ENCODE data around the gene SLF2. TPM values are rescaled to one million over a fixed set of nuclear protein-coding genes. Genes with fewer than 3 reads are reported as not detected.

SLF2 gene
- total RNA-seq, 1 donor from 2014 or later: 22.2 TPM

DNA sequence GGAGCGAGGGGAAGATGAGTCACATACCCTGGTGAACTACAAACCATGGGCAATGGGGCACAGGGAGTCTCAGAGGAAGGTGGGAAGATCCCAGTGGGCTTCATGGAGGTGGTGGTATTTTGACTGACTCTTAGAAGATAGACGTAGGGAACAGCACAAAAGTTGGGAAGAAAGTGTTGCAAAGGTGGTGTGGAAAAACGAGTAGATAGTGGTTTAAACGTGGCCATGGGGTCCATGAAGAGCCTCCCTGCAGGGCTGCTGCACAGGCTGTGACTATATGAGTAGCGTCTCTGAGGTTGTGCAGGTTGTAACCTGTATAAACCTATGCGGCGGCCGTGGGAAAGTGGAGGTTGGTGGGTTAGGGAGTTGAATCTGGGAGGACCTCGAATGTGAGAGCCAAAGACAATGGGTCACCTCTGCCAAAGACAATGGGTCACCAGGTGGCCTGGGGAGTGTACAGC is 100.6 kb downstream of the SLF2 start:
- Histone ChIP-seq H3K36me3 (ENCODE audit: control insufficient read depth, insufficient read depth, low read length) (no peaks in the 10 kb centered on the region), H3K27me3 (ENCODE audit: control insufficient read depth, insufficient read depth, low read length) (peaks cover 9% of the 10 kb centered on the region), H3K4me3 (ENCODE audit: low read depth, low read length) (no peak overlapping the region)
- DNase-seq (ENCODE audit: low read depth): no peak
- TF ChIP-seq, protein P1, sequence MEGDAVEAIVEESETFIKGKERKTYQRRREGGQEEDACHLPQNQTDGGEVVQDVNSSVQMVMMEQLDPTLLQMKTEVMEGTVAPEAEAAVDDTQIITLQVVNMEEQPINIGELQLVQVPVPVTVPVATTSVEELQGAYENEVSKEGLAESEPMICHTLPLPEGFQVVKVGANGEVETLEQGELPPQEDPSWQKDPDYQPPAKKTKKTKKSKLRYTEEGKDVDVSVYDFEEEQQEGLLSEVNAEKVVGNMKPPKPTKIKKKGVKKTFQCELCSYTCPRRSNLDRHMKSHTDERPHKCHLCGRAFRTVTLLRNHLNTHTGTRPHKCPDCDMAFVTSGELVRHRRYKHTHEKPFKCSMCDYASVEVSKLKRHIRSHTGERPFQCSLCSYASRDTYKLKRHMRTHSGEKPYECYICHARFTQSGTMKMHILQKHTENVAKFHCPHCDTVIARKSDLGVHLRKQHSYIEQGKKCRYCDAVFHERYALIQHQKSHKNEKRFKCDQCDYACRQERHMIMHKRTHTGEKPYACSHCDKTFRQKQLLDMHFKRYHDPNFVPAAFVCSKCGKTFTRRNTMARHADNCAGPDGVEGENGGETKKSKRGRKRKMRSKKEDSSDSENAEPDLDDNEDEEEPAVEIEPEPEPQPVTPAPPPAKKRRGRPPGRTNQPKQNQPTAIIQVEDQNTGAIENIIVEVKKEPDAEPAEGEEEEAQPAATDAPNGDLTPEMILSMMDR (IDR thresholded peaks at IDR 0.05; ENCODE audit: insufficient read depth, low read length, poor library complexity, severe bottlenecking): no peak

DNA sequence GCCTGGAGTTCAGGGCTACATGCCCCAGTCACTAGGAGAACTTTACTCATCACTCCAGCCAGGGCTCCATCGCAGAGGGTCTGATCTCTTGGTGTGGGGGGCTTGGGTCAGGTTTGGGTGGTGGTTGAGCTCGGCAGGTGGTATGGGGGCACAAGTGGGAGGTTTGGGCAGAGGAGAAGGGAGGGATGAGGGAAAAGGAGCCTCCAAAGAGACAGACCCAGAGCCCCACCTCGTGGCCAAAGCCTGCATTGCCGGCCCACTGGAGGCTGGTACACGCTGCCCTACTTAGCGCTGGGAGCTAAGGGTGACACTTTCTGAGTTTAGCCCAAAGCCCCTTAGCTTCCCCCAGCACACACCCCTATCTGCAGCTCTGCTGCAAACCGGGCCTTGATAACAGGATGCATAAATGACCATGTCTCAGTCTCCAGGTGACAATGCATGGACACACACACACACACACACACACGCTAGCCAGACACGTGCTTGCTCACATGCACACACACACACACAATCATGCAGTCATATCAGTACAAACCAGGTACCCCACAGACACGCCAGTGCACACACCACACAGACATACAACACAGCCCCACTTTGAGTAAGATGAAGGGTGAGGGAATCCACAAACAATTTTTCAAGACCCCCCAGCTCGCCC is 101.6 kb downstream of the SLF2 start:
- H3K4me3 ChIP-seq (ENCODE audit: low read depth, low read length): no peak overlapping the region
- peaks cover 17% of the 10 kb centered on the region for H3K27me3 ChIP-seq (ENCODE audit: control insufficient read depth, insufficient read depth, low read length)
- no peaks in the 10 kb centered on the region for H3K36me3 ChIP-seq (ENCODE audit: control insufficient read depth, insufficient read depth, low read length)
- DNase-seq (ENCODE audit: low read depth): no peak
- TF ChIP-seq, protein P1 (IDR thresholded peaks at IDR 0.05; ENCODE audit: insufficient read depth, low read length, poor library complexity, severe bottlenecking): peak; percentile 95

Other genes starting within 250 kb of the SLF2 start
- 5.1 and 7.9 TPM in 2 replicates for gene PAX2, start 167.4 kb upstream of the SLF2 start, total RNA-seq
- 4.7 and 7.2 TPM in 2 replicates for gene SEMA4G, start 56.5 kb downstream of the SLF2 start, total RNA-seq
- gene MRPL43, start 74.5 kb downstream of the SLF2 start, total RNA-seq: 84.1 and 92.3 TPM in 2 replicates
- gene TWNK, start 74.6 kb downstream of the SLF2 start, total RNA-seq: 14.0 and 14.1 TPM in 2 replicates
- 118 and 125 TPM in 2 replicates for gene LZTS2, start 86.8 kb downstream of the SLF2 start, total RNA-seq
- gene PDZD7, start 118.2 kb downstream of the SLF2 start, total RNA-seq: 1.2 and 3.5 TPM in 2 replicates
- 59.4 and 77.4 TPM in 2 replicates for gene SFXN3, start 118.3 kb downstream of the SLF2 start, total RNA-seq
- gene KAZALD1, start 149.0 kb downstream of the SLF2 start, total RNA-seq: 2.0 and 4.8 TPM in 2 replicates
- gene TLX1, start 218.3 kb downstream of the SLF2 start, total RNA-seq: not detected in 2 replicates

Measured in kidney epithelial cell (primary cell).